ENCODE measurements around the gene KLK13.

Gene KLK13

DNA sequence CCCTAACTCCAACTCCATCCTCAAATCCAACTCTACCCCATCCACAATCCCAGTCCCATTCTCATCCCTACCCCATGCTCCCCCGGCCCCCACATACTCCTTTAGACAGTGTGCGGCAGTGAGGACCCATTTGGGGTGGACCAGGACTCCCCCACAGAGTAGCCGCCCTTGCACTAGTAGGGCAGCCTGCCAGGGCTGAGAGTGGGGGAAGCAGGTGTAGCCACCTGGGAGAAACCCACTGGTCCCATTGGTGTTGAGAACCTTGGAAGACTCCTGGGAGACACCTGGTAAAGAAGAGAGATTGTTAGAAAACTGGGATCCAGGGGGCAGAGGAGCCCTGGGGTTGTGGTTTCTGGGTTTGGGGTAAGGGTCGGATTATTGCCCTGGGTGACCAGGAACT, 4.6 kb downstream of the KLK13 start:
- Mint-ChIP-seq H3K4me3 (no peak overlapping the region), H3K36me3 (ENCODE audit: low read depth) (no peaks in the 10 kb centered on the region), H3K4me1 (ENCODE audit: low read depth) (peaks cover 1% of the 10 kb centered on the region), H3K27me3 (peaks cover 47% of the 10 kb centered on the region), H3K9me3 (no peaks in the 10 kb centered on the region), H3K27ac (no peak overlapping the region)
- DNase-seq: no peak

DNA sequence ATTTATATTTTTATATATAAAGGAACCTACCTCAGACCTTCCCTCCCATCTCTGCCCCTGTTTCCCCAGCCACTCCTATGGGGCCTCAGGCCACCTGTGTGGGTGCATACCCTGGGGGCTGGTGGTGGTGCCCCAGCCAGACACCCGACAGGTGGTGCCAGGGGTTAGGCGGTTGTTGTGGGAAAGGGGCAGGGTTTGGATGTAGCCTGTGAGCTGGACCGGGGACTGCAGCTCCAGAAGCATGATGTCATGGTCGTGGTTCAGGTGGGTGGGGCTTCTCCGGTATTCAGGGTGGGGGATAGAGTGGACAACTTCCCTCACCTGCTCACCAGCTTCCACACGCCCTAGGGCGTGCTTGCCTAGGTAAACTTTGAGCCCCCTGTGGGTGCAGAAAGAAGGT, 5.2 kb downstream of the KLK13 start:
- no peaks in the 10 kb centered on the region for H3K9me3 Mint-ChIP-seq
- no peaks in the 10 kb centered on the region for H3K36me3 Mint-ChIP-seq (ENCODE audit: low read depth)
- DNase-seq: no peak
- no peaks in the 10 kb centered on the region for H3K4me1 Mint-ChIP-seq (ENCODE audit: low read depth)
- H3K27ac Mint-ChIP-seq: no peak overlapping the region
- peaks cover 48% of the 10 kb centered on the region for H3K27me3 Mint-ChIP-seq
- no peak overlapping the region for H3K4me3 Mint-ChIP-seq

DNA sequence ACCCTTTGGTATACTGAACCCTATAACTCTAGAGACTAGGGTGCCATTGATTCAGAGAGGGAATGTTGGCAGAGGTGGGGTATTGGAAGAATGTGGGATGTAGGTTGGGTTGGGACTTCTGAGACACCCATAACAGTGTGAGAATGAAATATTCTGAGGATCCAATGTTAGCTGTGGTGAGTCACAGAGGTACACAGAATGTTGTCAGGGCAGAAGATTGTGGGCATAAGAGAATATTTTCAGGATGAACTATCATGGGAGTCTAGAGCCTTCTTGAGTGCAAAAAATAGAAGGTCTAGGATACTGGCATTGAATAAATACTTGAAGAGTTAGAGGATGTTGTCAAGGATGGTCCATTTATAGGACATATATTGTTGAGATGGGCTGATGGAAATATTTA, 9.0 kb downstream of the KLK13 start:
- no peaks in the 10 kb centered on the region for H3K36me3 Mint-ChIP-seq (ENCODE audit: low read depth)
- H3K9me3 Mint-ChIP-seq: no peaks in the 10 kb centered on the region
- no peak overlapping the region for H3K4me3 Mint-ChIP-seq
- no peaks in the 10 kb centered on the region for H3K4me1 Mint-ChIP-seq (ENCODE audit: low read depth)
- no peak overlapping the region for H3K27ac Mint-ChIP-seq
- peaks cover 43% of the 10 kb centered on the region for H3K27me3 Mint-ChIP-seq
- no peak for DNase-seq

DNA sequence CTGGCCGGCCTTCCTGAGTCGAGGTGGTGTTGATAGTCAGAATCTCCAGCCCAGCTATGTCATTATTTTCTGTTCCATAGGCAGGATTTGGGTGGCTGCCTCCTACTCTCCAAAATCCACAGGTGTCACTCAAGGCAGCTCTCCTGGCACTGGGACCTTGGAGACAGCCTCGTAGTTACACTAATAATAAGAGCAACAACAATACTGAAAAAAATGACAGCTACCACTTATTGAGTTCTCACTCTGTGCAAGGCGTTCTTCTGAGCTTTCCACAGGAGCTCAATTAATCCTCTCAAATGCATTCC, 17.9 kb downstream of the KLK13 start:
- Mint-ChIP-seq H3K36me3 (ENCODE audit: low read depth) (no peaks in the 10 kb centered on the region), H3K9me3 (peaks cover 2% of the 10 kb centered on the region), H3K4me1 (ENCODE audit: low read depth) (no peaks in the 10 kb centered on the region), H3K27ac (no peak overlapping the region), H3K4me3 (no peak overlapping the region), H3K27me3 (peaks cover 24% of the 10 kb centered on the region)
- DNase-seq: no peak

DNA sequence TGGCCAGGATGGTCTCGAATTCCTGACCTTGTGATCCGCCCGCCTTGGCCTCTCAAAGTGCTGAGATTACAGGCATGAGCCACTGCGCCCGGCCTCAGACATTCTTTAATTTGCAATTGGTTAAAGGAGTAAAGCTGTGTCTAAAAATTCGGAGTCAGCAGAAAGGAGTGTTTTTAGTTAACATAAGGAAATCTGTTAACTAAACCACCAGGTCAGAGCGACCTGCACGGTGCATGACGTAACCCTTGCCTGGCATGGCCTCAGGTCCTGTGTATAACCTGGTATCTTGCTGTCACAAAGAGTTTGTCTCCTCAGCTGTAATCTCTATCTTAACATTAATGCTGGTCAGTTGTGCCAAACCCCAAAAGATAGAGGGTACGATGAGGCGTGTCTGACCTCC, 20.6 kb downstream of the KLK13 start:
- Mint-ChIP-seq H3K36me3 (ENCODE audit: low read depth) (no peaks in the 10 kb centered on the region), H3K27ac (no peak overlapping the region), H3K4me3 (no peak overlapping the region), H3K27me3 (peaks cover 15% of the 10 kb centered on the region), H3K9me3 (no peaks in the 10 kb centered on the region), H3K4me1 (ENCODE audit: low read depth) (no peaks in the 10 kb centered on the region)
- DNase-seq: no peak

DNA sequence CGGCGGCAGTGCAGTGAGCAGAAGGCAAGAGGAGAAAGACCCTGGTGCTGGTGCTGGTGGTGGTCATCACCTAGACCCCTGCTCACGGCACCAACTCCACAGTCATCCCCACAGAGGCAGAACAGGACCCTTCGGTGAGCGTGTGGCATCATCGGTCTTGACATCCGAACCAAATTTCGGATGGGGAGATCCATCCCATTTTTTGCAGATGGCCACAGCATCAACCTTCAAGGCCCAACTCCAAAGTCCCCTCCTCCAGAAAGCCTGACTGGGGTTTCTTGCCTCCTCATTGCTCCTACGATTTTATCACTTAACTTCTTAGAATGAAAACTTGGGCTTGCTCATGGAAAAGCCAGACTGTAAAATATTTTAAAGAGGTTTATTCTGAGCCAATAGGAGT, 21.4 kb downstream of the KLK13 start:
- Mint-ChIP-seq H3K4me1 (ENCODE audit: low read depth) (no peaks in the 10 kb centered on the region), H3K27me3 (peaks cover 11% of the 10 kb centered on the region), H3K4me3 (no peak overlapping the region), H3K27ac (no peak overlapping the region), H3K36me3 (ENCODE audit: low read depth) (no peaks in the 10 kb centered on the region), H3K9me3 (no peaks in the 10 kb centered on the region)
- DNase-seq: no peak

DNA sequence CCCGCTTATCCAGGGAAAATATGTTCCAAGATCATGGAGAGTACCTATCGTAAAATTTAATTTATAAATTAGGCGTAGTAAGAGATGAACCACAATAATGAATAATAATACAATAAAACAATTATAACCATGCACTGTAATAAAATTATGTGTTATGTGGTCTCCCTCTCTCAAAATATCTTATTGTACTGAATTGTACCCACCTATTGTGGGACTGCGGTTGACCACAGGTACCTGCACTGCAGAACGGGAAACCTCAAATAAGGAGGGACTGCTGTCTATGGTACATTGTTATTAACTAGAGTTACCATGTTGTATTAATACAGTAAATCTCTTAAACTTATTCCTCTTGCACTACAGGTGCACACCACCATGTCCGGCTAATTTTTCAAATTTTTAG, 24.7 kb downstream of the KLK13 start:
- Mint-ChIP-seq H3K27ac (no peak overlapping the region), H3K4me3 (no peak overlapping the region), H3K36me3 (ENCODE audit: low read depth) (no peaks in the 10 kb centered on the region)

DNA sequence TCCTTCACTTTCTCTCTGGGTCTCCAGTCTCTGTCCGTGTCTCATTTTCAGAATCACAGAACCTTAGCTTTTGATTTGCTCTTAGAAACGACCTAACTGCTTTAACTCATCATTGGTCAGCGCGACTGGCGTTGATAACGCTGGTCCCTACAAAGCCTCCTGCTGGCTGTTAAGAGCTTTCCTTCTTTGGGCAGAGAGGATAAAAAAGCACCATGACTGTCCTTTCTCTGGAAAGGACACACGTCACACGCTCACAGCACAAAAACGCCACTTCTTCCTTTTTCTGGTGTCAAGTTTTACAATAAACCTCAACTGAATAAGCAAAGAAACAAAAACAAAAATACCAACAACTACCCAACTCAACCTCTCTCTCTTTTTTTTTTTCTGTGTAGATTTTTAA, 28.4 kb downstream of the KLK13 start:
- no peak overlapping the region for H3K4me3 Mint-ChIP-seq
- H3K4me1 Mint-ChIP-seq (ENCODE audit: low read depth): no peaks in the 10 kb centered on the region
- no peak overlapping the region for H3K27ac Mint-ChIP-seq

More for the DNA sequence above, 24.7 kb downstream of the KLK13 start:
- H3K4me1 Mint-ChIP-seq (ENCODE audit: low read depth): no peaks in the 10 kb centered on the region
- no peaks in the 10 kb centered on the region for H3K9me3 Mint-ChIP-seq
- peaks cover 3% of the 10 kb centered on the region for H3K27me3 Mint-ChIP-seq
- DNase-seq: no peak

DNA sequence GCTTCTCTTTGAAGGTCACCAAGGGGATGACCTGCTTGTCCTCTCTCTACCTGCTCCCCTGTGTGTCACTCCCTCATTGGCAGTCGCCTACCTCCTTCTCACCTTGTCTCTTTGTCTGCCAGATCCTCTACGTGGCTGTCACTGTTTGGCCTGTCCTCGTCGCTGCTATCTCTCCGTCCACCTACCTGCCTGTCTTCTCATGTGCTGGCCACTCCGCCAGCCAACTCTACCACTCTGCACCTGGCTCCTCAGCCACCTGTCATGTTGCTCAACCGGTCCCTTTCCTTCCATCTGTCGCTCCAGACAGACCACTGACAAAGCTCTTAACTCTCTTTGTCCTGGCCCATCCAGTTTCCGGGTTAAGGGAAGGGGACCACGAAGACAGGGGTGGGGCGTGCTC, 30.2 kb downstream of the KLK13 start, which contains the start of gene KLK12:
Gene KLK12 (minus strand): TSS at position 299 of the 400 bp plus-strand sequence. CDS start 381 bp downstream, outside the sequence.
- Mint-ChIP-seq H3K4me1 (ENCODE audit: low read depth) (no peaks in the 10 kb centered on the region), H3K4me3 (no peak within 1 kb of the TSS), H3K27me3 (peaks cover 34% of the 10 kb centered on the region), H3K27ac (no peak within 1 kb of the TSS), H3K9me3 (no peaks in the 10 kb centered on the region), H3K36me3 (ENCODE audit: low read depth) (no peaks in the 10 kb centered on the region)
- no peak for DNase-seq

More for the DNA sequence above, 28.4 kb downstream of the KLK13 start:
- Mint-ChIP-seq H3K27me3 (peaks cover 19% of the 10 kb centered on the region), H3K36me3 (ENCODE audit: low read depth) (no peaks in the 10 kb centered on the region), H3K9me3 (no peaks in the 10 kb centered on the region)
- no peak for DNase-seq

DNA sequence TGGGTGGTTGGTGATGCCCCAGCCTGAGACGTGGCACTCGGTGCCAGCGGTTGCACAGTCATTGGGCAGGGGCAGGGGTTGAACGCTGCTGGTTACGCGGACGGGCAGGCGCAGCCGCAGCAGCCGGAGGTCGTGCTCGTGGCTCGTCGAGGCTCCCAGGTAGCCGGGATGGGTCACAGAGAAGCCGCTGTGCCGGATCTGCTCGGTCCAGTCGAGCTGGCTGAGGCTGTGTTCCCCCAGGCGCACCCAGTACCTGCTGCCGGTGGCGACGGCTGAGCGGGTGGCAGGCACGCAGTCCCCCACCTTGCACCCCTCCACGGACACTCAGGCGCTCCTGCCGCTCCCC, 33.0 kb downstream of the KLK13 start:
- H3K4me3 Mint-ChIP-seq: no peak overlapping the region
- H3K4me1 Mint-ChIP-seq (ENCODE audit: low read depth): no peaks in the 10 kb centered on the region
- H3K27me3 Mint-ChIP-seq: peaks cover 48% of the 10 kb centered on the region
- H3K9me3 Mint-ChIP-seq: no peaks in the 10 kb centered on the region
- no peak overlapping the region for H3K27ac Mint-ChIP-seq
- DNase-seq: no peak
- no peaks in the 10 kb centered on the region for H3K36me3 Mint-ChIP-seq (ENCODE audit: low read depth)

DNA sequence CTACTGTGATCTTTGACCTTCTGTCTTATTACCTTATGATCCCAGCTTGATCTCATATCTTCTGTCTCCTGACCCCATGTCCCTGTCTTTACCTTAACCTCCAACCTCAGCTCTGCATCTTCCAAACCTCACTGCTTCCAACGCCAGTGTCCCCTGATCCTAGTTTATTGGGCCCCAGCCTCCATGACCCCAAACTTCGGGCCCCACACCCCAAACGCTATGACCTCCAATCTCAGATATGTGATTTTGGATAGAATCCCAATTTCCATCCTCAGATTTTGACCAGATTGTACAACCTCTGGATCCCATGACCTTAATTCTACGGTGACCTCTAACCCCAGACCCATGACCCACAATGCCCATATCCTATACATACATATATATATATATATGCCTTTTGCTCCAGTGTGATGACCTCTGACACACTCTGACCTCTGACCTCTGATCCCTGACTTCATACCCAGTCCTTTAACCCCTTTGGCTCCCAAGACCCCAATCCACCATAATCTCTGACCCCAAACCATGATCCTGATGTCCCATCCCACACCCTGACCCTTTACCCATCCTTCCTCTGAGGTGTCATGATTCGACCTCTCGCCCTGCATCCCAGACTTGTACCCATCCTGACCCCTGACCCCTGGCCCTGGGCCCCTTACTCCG, 33.5 kb downstream of the KLK13 start:
- no peaks in the 10 kb centered on the region for H3K9me3 Mint-ChIP-seq
- no peaks in the 10 kb centered on the region for H3K4me1 Mint-ChIP-seq (ENCODE audit: low read depth)
- no peak for DNase-seq
- H3K27ac Mint-ChIP-seq: no peak overlapping the region
- H3K36me3 Mint-ChIP-seq (ENCODE audit: low read depth): no peaks in the 10 kb centered on the region
- H3K27me3 Mint-ChIP-seq: peaks cover 50% of the 10 kb centered on the region
- no peak overlapping the region for H3K4me3 Mint-ChIP-seq

DNA sequence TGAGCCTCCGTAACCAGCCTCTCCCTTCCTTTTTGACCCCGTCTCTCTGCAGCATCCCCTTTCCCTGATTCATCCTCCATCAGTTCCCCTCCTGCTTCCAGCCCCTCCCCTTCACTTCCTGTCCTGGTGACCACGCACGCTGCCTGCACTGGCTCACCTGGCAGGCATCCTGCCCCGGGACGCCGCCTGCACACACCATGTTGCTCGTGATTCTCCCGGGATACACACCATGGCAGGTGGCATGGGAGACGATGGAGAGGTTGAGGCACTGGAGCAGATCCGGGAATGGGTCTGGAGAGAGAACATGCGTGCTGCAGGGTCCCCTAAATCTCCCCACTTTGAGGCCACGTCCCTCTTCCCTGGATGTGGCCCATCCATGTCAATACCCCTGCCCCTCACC, 34.3 kb downstream of the KLK13 start:
- H3K27me3 Mint-ChIP-seq: peaks cover 54% of the 10 kb centered on the region
- H3K4me3 Mint-ChIP-seq: no peak overlapping the region
- DNase-seq: no peak
- no peaks in the 10 kb centered on the region for H3K36me3 Mint-ChIP-seq (ENCODE audit: low read depth)
- no peaks in the 10 kb centered on the region for H3K4me1 Mint-ChIP-seq (ENCODE audit: low read depth)
- H3K27ac Mint-ChIP-seq: no peak overlapping the region
- no peaks in the 10 kb centered on the region for H3K9me3 Mint-ChIP-seq

DNA sequence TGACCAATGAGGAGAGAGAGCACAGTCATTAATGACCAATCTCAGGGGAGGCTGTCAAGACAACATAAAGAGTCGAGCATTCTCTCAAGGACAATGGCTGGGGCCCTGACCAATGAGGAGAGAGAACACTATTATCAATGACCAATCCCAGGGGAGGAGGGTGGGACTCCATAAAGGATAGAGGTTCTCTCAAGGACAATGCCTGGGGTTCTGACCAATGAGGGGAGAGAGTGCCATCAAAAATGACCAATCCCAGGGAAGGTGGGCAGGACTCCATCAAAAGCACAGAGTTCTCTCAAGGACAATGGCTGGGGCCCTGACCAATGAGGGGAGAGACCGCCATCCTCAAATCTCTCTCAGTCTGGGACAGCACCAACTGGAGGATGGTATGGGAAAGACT, 35.2 kb downstream of the KLK13 start:
- Mint-ChIP-seq H3K9me3 (no peaks in the 10 kb centered on the region), H3K36me3 (ENCODE audit: low read depth) (no peaks in the 10 kb centered on the region), H3K27me3 (peaks cover 57% of the 10 kb centered on the region), H3K4me1 (ENCODE audit: low read depth) (no peaks in the 10 kb centered on the region), H3K27ac (no peak overlapping the region), H3K4me3 (no peak overlapping the region)
- no peak for DNase-seq

DNA sequence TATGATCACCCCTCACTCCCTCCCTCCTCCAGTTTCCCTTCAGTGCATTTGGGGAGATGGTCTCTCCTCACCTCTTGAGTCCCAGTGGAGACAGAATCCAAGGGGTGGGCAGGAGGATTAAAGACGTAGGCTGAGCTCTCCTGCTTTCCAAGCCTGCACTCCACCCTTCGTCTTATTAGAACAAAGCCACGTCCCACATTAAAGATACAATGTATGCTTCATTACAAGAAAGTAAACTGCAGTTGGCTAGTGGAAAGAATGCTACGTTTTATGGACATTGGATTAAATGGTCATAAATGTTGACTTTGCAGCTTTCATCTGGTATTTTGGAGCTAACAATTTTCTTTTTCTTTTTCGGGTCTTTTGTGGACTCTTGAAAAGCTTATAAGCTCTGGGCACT, 37.0 kb downstream of the KLK13 start:
- no peaks in the 10 kb centered on the region for H3K36me3 Mint-ChIP-seq (ENCODE audit: low read depth)
- H3K4me1 Mint-ChIP-seq (ENCODE audit: low read depth): no peaks in the 10 kb centered on the region
- no peak overlapping the region for H3K27ac Mint-ChIP-seq
- no peaks in the 10 kb centered on the region for H3K9me3 Mint-ChIP-seq
- H3K27me3 Mint-ChIP-seq: peaks cover 63% of the 10 kb centered on the region
- DNase-seq: no peak
- no peak overlapping the region for H3K4me3 Mint-ChIP-seq

DNA sequence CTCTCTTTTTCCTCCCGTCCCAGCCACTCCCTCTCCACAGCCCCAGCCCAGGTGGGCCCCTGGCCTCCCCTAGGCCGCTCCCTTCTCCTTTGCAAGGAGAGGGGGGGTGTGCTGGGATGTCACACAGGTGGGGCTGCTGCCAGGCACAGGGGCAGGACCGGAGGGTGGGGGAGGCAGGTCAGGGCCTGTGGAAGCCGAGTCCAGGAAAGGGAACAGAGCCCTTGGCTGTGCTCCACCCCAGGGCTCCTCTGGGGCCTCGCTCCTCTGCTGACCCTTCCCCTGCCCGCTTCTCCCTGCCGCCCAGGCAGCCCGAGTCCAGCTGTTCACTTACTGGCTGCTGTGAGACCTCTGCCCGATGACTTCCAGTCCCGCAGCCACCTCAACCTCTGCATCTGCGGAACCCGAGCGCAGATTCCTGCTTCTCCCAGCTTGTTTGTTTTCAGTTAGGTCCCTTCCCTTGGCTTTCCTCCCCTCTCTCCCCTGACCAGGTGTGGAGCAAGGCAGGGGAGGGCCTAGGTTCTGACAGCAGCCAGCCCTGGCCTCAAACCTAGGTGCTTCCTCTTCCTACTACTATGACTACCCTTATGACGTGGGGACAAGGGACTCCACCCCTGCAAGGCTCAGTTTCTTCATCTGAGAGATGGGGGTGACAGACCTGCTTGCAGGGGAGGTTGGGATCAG, 37.6 kb downstream of the KLK13 start:
- H3K27ac Mint-ChIP-seq: no peak overlapping the region
- H3K36me3 Mint-ChIP-seq (ENCODE audit: low read depth): no peaks in the 10 kb centered on the region
- H3K9me3 Mint-ChIP-seq: no peaks in the 10 kb centered on the region
- DNase-seq: no peak
- H3K4me3 Mint-ChIP-seq: no peak overlapping the region
- H3K27me3 Mint-ChIP-seq: peaks cover 66% of the 10 kb centered on the region
- no peaks in the 10 kb centered on the region for H3K4me1 Mint-ChIP-seq (ENCODE audit: low read depth)

DNA sequence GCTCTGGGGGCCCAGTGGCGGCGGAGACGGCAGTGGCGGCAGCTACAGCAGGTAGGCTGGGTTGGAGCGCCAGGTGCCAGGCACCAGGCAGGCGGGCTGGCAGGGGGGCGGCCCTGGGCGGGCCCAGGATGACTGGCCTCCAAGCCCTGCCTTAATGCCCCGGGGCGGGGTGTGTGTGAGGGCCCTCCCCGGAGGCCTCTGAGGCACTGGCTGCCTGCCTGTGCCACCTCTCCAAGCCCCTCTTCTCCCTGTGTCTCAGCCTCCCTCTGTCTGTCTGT, 38.4 kb downstream of the KLK13 start, which contains the start of gene KLK11:
Gene KLK11 (minus strand): TSS at position 63 of the 278 bp plus-strand sequence. CDS start 985 bp downstream, outside the sequence.
- Mint-ChIP-seq H3K27me3 (peaks cover 68% of the 10 kb centered on the region), H3K4me1 (ENCODE audit: low read depth) (no peaks in the 10 kb centered on the region), H3K27ac (no peak within 1 kb of the TSS), H3K9me3 (no peaks in the 10 kb centered on the region), H3K36me3 (ENCODE audit: low read depth) (no peaks in the 10 kb centered on the region), H3K4me3 (no peak within 1 kb of the TSS)
- no peak for DNase-seq
